HEK293 (cell line): ENCODE data around the gene MARCHF9.
A peak's percentile ranks its signal among the peaks of the same experiment; 100 is the strongest.

Source experiments
- FEZF1 ChIP-seq: fragments of 450-650 bp; formaldehyde crosslinking; IDR thresholded peaks from 2 replicates; pipeline ENCODE4 v1.5.1; 2016; ENCODE audit warnings: missing biosample characterization, missing genetic modification characterization
- GFI1B ChIP-seq: fragments of 450-650 bp; formaldehyde crosslinking; IDR thresholded peaks from 2 replicates; pipeline ENCODE4 v1.5.1; 2016; ENCODE audit warnings: missing biosample characterization, missing genetic modification characterization
- IKZF3 ChIP-seq: fragments of 450-650 bp; IDR thresholded peaks from 2 replicates; pipeline ENCODE4 v1.5.0; 2018; ENCODE audit warnings: missing biosample characterization, mild to moderate bottlenecking, missing genetic modification characterization, moderate library complexity
- KLF8 ChIP-seq: fragments of 450-650 bp; formaldehyde crosslinking; IDR thresholded peaks from 2 replicates; pipeline ENCODE4 v1.5.1; 2016; ENCODE audit warnings: missing biosample characterization, missing genetic modification characterization
- RBAK ChIP-seq: fragments of 450-650 bp; formaldehyde crosslinking; IDR thresholded peaks from 2 replicates; pipeline ENCODE4 v1.5.1; 2016; ENCODE audit warnings: missing biosample characterization, missing genetic modification characterization
- SP7 ChIP-seq: fragments of 450-650 bp; formaldehyde crosslinking; IDR thresholded peaks from 2 replicates; pipeline ENCODE4 v1.5.1; 2016; ENCODE audit warnings: missing biosample characterization, missing genetic modification characterization
- TCF7L2 ChIP-seq: IDR thresholded peaks from 2 replicates; pipeline ENCODE4 v1.6.1; 2011; ENCODE audit warnings: low read depth, mild to moderate bottlenecking, inconsistent platforms, low read length, moderate library complexity, borderline replicate concordance
- ZBTB8A ChIP-seq: fragments of 450-650 bp; formaldehyde crosslinking; IDR thresholded peaks from 2 replicates; pipeline ENCODE4 v1.5.1; 2016; ENCODE audit warnings: missing biosample characterization, missing genetic modification characterization
- ZFP37 ChIP-seq: fragments of 450-650 bp; formaldehyde crosslinking; IDR thresholded peaks from 2 replicates; pipeline ENCODE4 v1.5.1; 2016; ENCODE audit warnings: missing biosample characterization, missing genetic modification characterization
- ZIC2 ChIP-seq: fragments of 450-650 bp; formaldehyde crosslinking; IDR thresholded peaks from 2 replicates; pipeline ENCODE4 v1.5.1; 2016; ENCODE audit warnings: missing biosample characterization, missing genetic modification characterization
- ZNF138 ChIP-seq: fragments of 450-650 bp; formaldehyde crosslinking; IDR thresholded peaks from 2 replicates; pipeline ENCODE4 v1.5.1; 2016; ENCODE audit warnings: missing biosample characterization, missing genetic modification characterization, borderline replicate concordance
- ZNF211 ChIP-seq: fragments of 450-650 bp; formaldehyde crosslinking; IDR thresholded peaks from 2 replicates; pipeline ENCODE4 v1.5.1; 2016; ENCODE audit warnings: low read depth, missing biosample characterization, missing genetic modification characterization
- ZNF214 ChIP-seq: fragments of 450-650 bp; formaldehyde crosslinking; IDR thresholded peaks from 2 replicates; pipeline ENCODE4 v1.5.1; 2017; ENCODE audit warnings: missing biosample characterization, mild to moderate bottlenecking, missing genetic modification characterization, borderline replicate concordance
- ZNF248 ChIP-seq: fragments of 450-650 bp; formaldehyde crosslinking; IDR thresholded peaks from 2 replicates; pipeline ENCODE4 v1.5.1; 2017; ENCODE audit warnings: missing biosample characterization, missing genetic modification characterization
- ZNF266 ChIP-seq: fragments of 450-650 bp; formaldehyde crosslinking; IDR thresholded peaks from 2 replicates; pipeline ENCODE4 v1.5.1; 2016; ENCODE audit warnings: missing biosample characterization, missing genetic modification characterization, low read depth
- ZNF335 ChIP-seq: fragments of 450-650 bp; formaldehyde crosslinking; conservative IDR thresholded peaks from 2 replicates; pipeline ENCODE4 v1.5.1; 2016; ENCODE audit warnings: missing biosample characterization, missing genetic modification characterization
- ZNF426 ChIP-seq: fragments of 450-650 bp; formaldehyde crosslinking; IDR thresholded peaks from 2 replicates; pipeline ENCODE4 v1.5.1; 2017; ENCODE audit warnings: missing biosample characterization, missing genetic modification characterization, mild to moderate bottlenecking, inconsistent platforms, moderate library complexity
- ZNF548 ChIP-seq: fragments of 450-650 bp; formaldehyde crosslinking; IDR thresholded peaks from 2 replicates; pipeline ENCODE4 v1.5.1; 2016; ENCODE audit warnings: missing biosample characterization, missing genetic modification characterization
- ZNF555 ChIP-seq: fragments of 450-650 bp; formaldehyde crosslinking; conservative IDR thresholded peaks from 2 replicates; pipeline ENCODE4 v1.5.1; 2017; ENCODE audit warnings: missing biosample characterization, mild to moderate bottlenecking, missing genetic modification characterization, inconsistent platforms
- ZNF621 ChIP-seq: fragments of 450-650 bp; formaldehyde crosslinking; IDR thresholded peaks from 2 replicates; pipeline ENCODE4 v1.5.1; 2017; ENCODE audit warnings: missing biosample characterization, missing genetic modification characterization
- ZNF677 ChIP-seq: fragments of 450-650 bp; IDR thresholded peaks from 2 replicates; pipeline ENCODE4 v1.5.0; 2018; ENCODE audit warnings: missing biosample characterization, mild to moderate bottlenecking, missing genetic modification characterization, moderate library complexity
- ZNF701 ChIP-seq: fragments of 450-650 bp; formaldehyde crosslinking; IDR thresholded peaks from 2 replicates; pipeline ENCODE4 v1.5.1; 2016; ENCODE audit warnings: missing biosample characterization, missing genetic modification characterization
- ZNF776 ChIP-seq: fragments of 450-650 bp; formaldehyde crosslinking; IDR thresholded peaks from 2 replicates; pipeline ENCODE4 v1.5.0; 2017; ENCODE audit warnings: missing biosample characterization, missing genetic modification characterization, borderline replicate concordance
- ZNF791 ChIP-seq: fragments of 450-650 bp; formaldehyde crosslinking; IDR thresholded peaks from 2 replicates; pipeline ENCODE4 v1.5.1; 2016; ENCODE audit warnings: missing biosample characterization, missing genetic modification characterization
- ZNF830 ChIP-seq: fragments of 450-650 bp; IDR thresholded peaks from 2 replicates; pipeline ENCODE4 v1.5.0; 2018; ENCODE audit warnings: missing biosample characterization, missing genetic modification characterization, low read depth, mild to moderate bottlenecking, moderate library complexity
- TF ChIP-seq, protein P1 (sequence below): fragments of 450-650 bp; formaldehyde crosslinking; IDR thresholded peaks from 2 replicates; pipeline ENCODE4 v1.5.1; 2016; ENCODE audit warnings: missing biosample characterization, missing genetic modification characterization
- TF ChIP-seq, protein P2 (sequence below): fragments of 450-650 bp; formaldehyde crosslinking; IDR thresholded peaks from 2 replicates; pipeline ENCODE4 v1.5.1; 2016; ENCODE audit warnings: missing biosample characterization, missing genetic modification characterization
- TF ChIP-seq, protein P3 (sequence below): fragments of 450-650 bp; formaldehyde crosslinking; IDR thresholded peaks from 2 replicates; pipeline ENCODE4 v1.5.0; 2017; ENCODE audit warnings: missing biosample characterization, missing genetic modification characterization, borderline replicate concordance
- TF ChIP-seq, protein P4 (sequence below): fragments of 450-650 bp; formaldehyde crosslinking; IDR thresholded peaks from 2 replicates; pipeline ENCODE4 v1.5.1; 2017; ENCODE audit warnings: missing biosample characterization, mild to moderate bottlenecking, missing genetic modification characterization, moderate library complexity
- TF ChIP-seq, protein P5 (sequence below): fragments of 450-650 bp; formaldehyde crosslinking; IDR thresholded peaks from 2 replicates; pipeline ENCODE4 v1.5.1; 2016; ENCODE audit warnings: missing biosample characterization, missing genetic modification characterization

Gene MARCHF9

DNA sequence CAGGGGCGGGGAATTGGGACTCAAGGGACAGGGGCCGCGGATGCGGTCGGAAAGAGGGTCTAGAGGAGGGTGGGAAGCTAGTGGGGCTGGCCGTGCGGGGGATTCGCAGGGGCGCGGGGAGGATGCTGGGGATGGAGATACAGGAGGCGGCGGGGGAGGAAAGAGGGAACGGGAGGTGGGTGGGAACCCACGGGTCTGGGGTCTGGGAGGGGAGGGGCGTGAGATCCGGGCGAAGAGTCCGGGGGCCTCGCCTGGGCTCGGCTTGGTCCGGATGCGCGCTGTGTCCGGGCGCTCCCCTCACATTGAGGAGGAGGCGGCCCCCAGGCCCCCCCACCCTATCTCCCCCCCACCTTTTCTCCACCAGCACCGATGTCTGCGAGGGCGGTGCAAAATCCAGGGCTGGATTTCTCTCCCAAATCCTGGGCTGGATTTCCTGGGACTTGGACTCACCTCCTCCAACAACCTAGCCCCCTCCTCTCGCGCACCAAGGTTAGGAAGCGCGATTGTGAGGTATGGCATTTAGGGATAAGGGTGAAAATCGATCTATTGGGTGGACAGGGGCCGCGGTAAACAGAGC is 16.2 kb upstream of the MARCHF9 start, which contains the start of gene AGAP2 (continued):
- TF ChIP-seq, protein P1, sequence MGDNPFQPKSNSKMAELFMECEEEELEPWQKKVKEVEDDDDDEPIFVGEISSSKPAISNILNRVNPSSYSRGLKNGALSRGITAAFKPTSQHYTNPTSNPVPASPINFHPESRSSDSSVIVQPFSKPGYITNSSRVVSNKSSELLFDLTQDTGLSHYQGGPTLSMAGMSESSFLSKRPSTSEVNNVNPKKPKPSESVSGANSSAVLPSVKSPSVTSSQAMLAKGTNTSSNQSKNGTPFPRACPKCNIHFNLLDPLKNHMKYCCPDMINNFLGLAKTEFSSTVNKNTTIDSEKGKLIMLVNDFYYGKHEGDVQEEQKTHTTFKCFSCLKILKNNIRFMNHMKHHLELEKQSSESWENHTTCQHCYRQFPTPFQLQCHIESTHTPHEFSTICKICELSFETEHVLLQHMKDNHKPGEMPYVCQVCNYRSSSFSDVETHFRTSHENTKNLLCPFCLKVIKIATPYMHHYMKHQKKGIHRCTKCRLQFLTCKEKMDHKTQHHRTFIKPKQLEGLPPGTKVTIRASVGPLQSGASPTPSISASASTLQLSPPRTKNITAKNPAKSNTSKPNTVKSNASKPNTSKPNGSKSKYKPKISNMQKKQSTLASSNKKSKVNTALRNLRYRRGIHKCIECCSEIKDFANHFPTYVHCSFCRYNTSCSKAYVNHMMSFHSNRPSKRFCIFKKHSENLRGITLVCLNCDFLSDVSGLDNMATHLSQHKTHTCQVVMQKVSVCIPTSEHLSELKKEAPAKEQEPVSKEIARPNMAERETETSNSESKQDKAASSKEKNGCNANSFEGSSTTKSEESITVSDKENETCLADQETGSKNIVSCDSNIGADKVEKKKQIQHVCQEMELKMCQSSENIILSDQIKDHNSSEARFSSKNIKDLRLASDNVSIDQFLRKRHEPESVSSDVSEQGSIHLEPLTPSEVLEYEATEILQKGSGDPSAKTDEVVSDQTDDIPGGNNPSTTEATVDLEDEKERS (tag by site-specific recombination): no peak
- TF ChIP-seq ZNF791 (no peak), FEZF1 (tag by site-specific recombination) (no peak), ZNF214 (tag by site-specific recombination) (no peak), ZNF830 (no peak), KLF8 (tag by site-specific recombination) (peak; percentile 68), GFI1B (tag by site-specific recombination) (no peak), ZNF211 (tag by site-specific recombination) (no peak), ZNF776 (tag by site-specific recombination) (no peak), IKZF3 (tag by site-specific recombination) (no peak), ZNF266 (no peak), ZNF138 (tag by site-specific recombination) (no peak), ZNF621 (tag by site-specific recombination) (no peak), TCF7L2 (no peak), RBAK (tag by site-specific recombination) (no peak), SP7 (peak; percentile 82), ZNF701 (tag by site-specific recombination) (no peak), ZNF335 (peak; percentile 64), ZFP37 (tag by site-specific recombination) (no peak), ZNF248 (no peak), ZNF677 (tag by site-specific recombination) (no peak), ZIC2 (no peak), ZBTB8A (tag by site-specific recombination) (peak; percentile 32; the same call in 1 of the 2 replicates), ZNF555 (tag by site-specific recombination) (no peak), ZNF548 (peak; percentile 16; the same call in 1 of the 2 replicates), ZNF426 (tag by site-specific recombination) (no peak)
- TF ChIP-seq, protein P2, sequence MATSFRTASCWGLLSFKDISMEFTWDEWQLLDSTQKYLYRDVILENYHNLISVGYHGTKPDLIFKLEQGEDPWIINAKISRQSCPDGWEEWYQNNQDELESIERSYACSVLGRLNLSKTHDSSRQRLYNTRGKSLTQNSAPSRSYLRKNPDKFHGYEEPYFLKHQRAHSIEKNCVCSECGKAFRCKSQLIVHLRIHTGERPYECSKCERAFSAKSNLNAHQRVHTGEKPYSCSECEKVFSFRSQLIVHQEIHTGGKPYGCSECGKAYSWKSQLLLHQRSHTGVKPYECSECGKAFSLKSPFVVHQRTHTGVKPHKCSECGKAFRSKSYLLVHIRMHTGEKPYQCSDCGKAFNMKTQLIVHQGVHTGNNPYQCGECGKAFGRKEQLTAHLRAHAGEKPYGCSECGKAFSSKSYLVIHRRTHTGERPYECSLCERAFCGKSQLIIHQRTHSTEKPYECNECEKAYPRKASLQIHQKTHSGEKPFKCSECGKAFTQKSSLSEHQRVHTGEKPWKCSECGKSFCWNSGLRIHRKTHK (tag by site-specific recombination): no peak
- TF ChIP-seq, protein P3, sequence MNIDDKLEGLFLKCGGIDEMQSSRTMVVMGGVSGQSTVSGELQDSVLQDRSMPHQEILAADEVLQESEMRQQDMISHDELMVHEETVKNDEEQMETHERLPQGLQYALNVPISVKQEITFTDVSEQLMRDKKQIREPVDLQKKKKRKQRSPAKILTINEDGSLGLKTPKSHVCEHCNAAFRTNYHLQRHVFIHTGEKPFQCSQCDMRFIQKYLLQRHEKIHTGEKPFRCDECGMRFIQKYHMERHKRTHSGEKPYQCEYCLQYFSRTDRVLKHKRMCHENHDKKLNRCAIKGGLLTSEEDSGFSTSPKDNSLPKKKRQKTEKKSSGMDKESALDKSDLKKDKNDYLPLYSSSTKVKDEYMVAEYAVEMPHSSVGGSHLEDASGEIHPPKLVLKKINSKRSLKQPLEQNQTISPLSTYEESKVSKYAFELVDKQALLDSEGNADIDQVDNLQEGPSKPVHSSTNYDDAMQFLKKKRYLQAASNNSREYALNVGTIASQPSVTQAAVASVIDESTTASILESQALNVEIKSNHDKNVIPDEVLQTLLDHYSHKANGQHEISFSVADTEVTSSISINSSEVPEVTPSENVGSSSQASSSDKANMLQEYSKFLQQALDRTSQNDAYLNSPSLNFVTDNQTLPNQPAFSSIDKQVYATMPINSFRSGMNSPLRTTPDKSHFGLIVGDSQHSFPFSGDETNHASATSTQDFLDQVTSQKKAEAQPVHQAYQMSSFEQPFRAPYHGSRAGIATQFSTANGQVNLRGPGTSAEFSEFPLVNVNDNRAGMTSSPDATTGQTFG (tag by site-specific recombination): 0 out of 2 replicates have a peak, but pooled peaks have one; percentile 53
- TF ChIP-seq, protein P4, sequence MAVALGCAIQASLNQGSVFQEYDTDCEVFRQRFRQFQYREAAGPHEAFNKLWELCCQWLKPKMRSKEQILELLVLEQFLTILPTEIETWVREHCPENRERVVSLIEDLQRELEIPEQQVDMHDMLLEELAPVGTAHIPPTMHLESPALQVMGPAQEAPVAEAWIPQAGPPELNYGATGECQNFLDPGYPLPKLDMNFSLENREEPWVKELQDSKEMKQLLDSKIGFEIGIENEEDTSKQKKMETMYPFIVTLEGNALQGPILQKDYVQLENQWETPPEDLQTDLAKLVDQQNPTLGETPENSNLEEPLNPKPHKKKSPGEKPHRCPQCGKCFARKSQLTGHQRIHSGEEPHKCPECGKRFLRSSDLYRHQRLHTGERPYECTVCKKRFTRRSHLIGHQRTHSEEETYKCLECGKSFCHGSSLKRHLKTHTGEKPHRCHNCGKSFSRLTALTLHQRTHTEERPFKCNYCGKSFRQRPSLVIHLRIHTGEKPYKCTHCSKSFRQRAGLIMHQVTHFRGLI (tag by site-specific recombination): no peak
- TF ChIP-seq, protein P5, sequence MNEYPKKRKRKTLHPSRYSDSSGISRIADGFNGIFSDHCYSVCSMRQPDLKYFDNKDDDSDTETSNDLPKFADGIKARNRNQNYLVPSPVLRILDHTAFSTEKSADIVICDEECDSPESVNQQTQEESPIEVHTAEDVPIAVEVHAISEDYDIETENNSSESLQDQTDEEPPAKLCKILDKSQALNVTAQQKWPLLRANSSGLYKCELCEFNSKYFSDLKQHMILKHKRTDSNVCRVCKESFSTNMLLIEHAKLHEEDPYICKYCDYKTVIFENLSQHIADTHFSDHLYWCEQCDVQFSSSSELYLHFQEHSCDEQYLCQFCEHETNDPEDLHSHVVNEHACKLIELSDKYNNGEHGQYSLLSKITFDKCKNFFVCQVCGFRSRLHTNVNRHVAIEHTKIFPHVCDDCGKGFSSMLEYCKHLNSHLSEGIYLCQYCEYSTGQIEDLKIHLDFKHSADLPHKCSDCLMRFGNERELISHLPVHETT (tag by site-specific recombination): 0 out of 2 replicates have a peak, but pooled peaks have one; percentile 41
